HG03066 (cell line): Measurements from ENCODE around the gene ARX.

Experiments
- ATAC-seq: cut with Tn5 transposase; IDR thresholded peaks from one replicate; pipeline ENCODE4 v1.9.1; 2021; ENCODE audit warnings: low read depth; ENCODE audit not compliant: unreplicated experiment

Gene ARX

GRCh38 chrX:25017667-25018247 is 2.0 kb upstream of the ARX start:
- ATAC-seq: no peak

GRCh38 chrX:25016938-25017598 is 1.3 kb upstream of the ARX start:
- no peak for ATAC-seq

GRCh38 chrX:25016361-25016671 is 551 bp upstream of the ARX start:
- no peak for ATAC-seq

GRCh38 chrX:25014366-25014838 is 1.4 kb downstream of the ARX start:
- no peak for ATAC-seq

GRCh38 chrX:25013632-25014365 is 2.0 kb downstream of the ARX start:
- ATAC-seq: no peak

GRCh38 chrX:25012793-25013631 is 2.8 kb downstream of the ARX start:
- ATAC-seq: no peak

- no peak for ATAC-seq
Observed at GRCh38 chrX:25012433-25012735, 3.4 kb downstream of the ARX start.

- ATAC-seq: no peak
Observed at GRCh38 chrX:25011589-25012432, 4.0 kb downstream of the ARX start.

GRCh38 chrX:25010784-25011588 is 4.8 kb downstream of the ARX start:
- no peak for ATAC-seq

GRCh38 chrX:25009407-25009806 is 6.4 kb downstream of the ARX start:
- ATAC-seq: no peak

- no peak for ATAC-seq
Observed at GRCh38 chrX:25007059-25008053, 8.4 kb downstream of the ARX start.

- no peak for ATAC-seq
Observed at GRCh38 chrX:25006586-25007058, 9.1 kb downstream of the ARX start.

- no peak for ATAC-seq
Observed at GRCh38 chrX:25005382-25006185, 10.2 kb downstream of the ARX start.

GRCh38 chrX:25005034-25005381 is 10.8 kb downstream of the ARX start:
- ATAC-seq: no peak

GRCh38 chrX:25004485-25005032 is 11.2 kb downstream of the ARX start:
- ATAC-seq: no peak

- ATAC-seq: no peak
Observed at GRCh38 chrX:25004040-25004439, 11.7 kb downstream of the ARX start.
